ENCODE data around the gene TP53RK.

Gene TP53RK

DNA sequence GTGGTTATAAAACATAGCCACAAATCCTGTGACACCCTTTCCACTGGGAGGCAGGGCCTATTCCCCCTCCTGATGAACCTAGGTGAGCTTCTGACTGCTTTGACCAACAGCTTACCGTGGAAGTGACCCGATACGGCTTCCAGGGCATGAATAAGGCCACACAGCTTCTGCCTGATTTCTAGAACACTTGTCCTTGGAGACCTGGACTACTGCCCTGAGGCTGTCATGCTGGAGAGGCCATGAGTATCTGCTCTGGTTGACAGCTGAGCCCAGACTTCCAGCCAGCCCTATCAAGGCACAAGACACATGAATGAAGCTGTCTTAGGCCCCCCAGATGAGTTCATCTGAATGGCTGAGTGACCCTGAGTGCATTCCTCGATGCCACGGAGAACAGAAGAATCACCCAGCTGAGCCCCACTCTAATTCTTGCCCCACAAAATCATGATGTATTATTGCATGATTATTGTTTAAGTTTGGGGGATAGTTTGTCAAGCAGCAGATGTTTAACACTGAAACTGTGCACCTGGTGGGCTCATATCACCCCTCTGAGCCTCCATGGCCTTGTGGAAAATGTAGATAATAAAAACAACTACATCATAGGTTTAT lies 16.6 kb downstream of the TP53RK start:
- Mint-ChIP-seq H3K27ac (no peak overlapping the region), H3K4me1 (peaks cover 13% of the 10 kb centered on the region), H3K36me3 (ENCODE audit: low read depth) (peaks cover 21% of the 10 kb centered on the region), H3K4me3 (no peak overlapping the region), H3K27me3 (ENCODE audit: low read depth) (no peaks in the 10 kb centered on the region), H3K9me3 (peaks cover 13% of the 10 kb centered on the region)
- TF ChIP-seq, protein P1, sequence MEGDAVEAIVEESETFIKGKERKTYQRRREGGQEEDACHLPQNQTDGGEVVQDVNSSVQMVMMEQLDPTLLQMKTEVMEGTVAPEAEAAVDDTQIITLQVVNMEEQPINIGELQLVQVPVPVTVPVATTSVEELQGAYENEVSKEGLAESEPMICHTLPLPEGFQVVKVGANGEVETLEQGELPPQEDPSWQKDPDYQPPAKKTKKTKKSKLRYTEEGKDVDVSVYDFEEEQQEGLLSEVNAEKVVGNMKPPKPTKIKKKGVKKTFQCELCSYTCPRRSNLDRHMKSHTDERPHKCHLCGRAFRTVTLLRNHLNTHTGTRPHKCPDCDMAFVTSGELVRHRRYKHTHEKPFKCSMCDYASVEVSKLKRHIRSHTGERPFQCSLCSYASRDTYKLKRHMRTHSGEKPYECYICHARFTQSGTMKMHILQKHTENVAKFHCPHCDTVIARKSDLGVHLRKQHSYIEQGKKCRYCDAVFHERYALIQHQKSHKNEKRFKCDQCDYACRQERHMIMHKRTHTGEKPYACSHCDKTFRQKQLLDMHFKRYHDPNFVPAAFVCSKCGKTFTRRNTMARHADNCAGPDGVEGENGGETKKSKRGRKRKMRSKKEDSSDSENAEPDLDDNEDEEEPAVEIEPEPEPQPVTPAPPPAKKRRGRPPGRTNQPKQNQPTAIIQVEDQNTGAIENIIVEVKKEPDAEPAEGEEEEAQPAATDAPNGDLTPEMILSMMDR (IDR thresholded peaks at IDR 0.05; ENCODE audit: unreplicated experiment in 3 of 3), result no peak

DNA sequence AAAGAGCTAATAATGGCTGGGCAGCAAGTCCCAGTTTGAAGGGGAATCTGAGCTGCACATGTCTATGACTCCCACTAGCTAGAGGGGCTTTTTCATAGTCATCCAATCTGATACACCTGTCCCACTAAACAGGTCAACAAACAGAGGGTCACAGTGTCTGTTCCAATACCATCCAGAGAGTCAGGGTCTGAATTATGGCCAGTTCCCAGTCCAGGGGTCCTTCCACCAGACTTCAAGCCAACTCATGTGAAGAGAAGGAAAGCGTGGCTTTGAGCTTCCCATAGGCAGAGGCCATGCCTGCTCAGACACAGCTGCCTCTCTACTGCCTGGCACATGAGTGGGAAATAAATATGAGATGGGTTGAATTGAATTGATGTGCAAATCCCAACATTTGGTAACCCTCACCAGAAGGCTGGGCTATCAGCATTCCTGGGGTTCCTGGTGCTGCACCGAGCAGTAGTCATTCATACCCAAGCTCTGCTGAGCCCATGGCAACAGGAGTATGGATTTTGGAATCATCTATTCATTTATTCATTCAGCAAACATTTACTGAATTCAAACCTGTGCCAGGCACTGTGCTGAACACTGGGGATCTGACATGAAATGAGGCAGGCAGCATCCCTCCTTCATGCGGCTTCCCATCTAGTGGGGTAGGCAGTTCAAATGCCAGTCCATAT lies 17.2 kb downstream of the TP53RK start:
- Mint-ChIP-seq H3K4me3 (no peak overlapping the region), H3K27ac (no peak overlapping the region), H3K36me3 (ENCODE audit: low read depth) (peaks cover 21% of the 10 kb centered on the region), H3K9me3 (peaks cover 13% of the 10 kb centered on the region), H3K27me3 (ENCODE audit: low read depth) (no peaks in the 10 kb centered on the region), H3K4me1 (peaks cover 13% of the 10 kb centered on the region)
- TF ChIP-seq, protein P1 (IDR thresholded peaks at IDR 0.05; ENCODE audit: unreplicated experiment in 3 of 3), result no peak

DNA sequence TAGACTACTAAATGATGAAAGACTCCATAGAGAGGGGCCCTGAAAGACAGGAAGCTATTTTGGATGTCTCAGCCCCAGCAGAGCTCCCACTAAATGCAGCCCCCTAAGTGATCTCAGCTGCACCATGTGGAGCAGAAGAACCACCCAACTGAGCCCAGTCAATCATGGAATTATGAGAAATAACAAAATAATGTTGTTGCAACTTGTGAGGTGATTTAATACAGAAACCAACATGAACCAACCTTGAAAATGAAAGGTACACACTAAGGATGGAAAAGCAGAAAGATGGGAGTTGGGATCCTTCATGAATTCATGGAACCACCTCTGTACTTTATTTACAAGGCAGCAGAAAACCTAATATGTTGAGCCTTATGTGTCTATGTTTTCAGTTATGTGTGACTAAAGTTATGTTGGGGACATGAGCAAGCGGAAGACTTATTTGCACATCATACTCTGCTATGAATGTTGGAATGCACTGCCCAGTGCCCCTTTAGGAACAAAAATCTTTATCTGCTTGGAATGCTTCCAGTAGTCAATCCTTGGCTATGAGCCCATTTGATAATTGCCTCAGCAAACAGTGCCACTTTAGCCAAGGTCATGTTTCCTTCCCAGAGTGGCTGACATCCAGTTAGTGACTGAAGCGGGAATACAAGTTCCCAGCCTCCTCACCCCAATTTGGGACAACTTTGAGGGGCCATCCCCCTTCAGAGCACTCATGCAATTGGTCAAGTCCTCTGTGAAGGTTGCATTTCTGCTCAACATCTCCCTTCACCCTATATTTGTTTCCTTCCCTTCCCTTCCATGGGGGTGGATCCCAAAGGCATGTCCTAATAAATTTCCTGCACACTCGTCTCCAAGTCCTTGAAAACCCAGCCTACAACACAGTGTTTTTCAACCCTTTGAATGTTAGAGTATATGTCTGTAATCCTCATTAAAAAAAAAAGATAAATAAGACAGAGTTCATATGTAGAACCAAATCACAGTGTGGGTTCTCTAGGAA lies 18.4 kb downstream of the TP53RK start:
- no peaks in the 10 kb centered on the region for H3K27me3 Mint-ChIP-seq (ENCODE audit: low read depth)
- peaks cover 13% of the 10 kb centered on the region for H3K9me3 Mint-ChIP-seq
- peaks cover 21% of the 10 kb centered on the region for H3K36me3 Mint-ChIP-seq (ENCODE audit: low read depth)
- H3K4me3 Mint-ChIP-seq, result no peak overlapping the region
- H3K27ac Mint-ChIP-seq, result no peak overlapping the region
- TF ChIP-seq, protein P1 (IDR thresholded peaks at IDR 0.05; ENCODE audit: unreplicated experiment in 3 of 3), result no peak
- peaks cover 13% of the 10 kb centered on the region for H3K4me1 Mint-ChIP-seq

DNA sequence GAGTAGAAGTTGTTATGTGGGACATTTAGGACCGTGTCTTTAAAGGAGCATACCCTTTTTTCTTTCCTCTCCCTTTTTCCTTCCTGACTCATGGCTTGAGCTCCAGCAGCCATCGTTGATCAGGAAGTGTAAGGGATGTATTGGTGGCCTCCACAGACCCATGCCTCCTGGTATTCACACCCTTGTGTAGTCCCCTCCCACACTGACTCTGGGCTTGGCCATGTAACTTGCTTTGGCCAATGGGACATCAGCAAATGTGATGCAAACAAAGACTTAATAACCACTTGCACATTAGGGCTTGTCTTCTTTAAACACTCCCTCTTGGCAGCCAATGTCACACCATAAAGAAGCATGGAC lies 19.0 kb downstream of the TP53RK start:
- Mint-ChIP-seq H3K27me3 (ENCODE audit: low read depth) (no peaks in the 10 kb centered on the region), H3K36me3 (ENCODE audit: low read depth) (peaks cover 21% of the 10 kb centered on the region), H3K27ac (no peak overlapping the region), H3K4me1 (peaks cover 13% of the 10 kb centered on the region), H3K4me3 (no peak overlapping the region), H3K9me3 (peaks cover 13% of the 10 kb centered on the region)
- TF ChIP-seq, protein P1 (IDR thresholded peaks at IDR 0.05; ENCODE audit: unreplicated experiment in 3 of 3), result no peak

DNA sequence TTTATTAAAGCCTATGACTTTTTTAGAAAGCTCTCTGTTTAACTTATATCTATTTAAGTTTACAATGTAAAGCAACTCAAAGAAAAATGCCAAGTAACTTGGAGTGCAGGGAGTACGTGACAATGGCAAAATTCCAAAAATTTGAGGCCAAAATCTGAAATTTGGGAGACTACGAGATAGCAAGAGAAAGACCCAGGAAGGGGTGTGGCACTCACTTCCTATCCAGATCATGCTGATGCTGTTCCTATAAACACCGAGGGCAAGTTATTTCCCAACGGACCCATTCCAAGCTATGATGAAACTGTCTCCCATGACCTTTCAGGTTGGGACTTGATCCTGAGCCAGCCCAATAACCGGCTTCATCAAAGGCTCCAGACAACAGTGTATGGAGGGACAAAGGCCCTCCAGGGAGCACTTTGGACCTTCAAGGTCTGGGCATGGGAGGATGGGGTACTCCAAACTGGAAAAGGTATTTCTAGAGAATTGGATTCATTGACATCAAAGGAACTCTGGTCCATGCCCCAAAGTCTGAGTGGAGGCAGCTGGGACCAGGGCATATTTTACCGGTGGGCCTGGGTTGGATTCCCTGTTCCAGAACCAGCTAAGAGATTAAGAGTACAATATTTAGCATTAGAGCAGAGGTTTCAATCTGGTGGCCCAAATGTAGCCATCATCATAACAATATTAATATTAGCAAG lies 22.3 kb downstream of the TP53RK start:
- TF ChIP-seq, protein P1 (IDR thresholded peaks at IDR 0.05; ENCODE audit: unreplicated experiment in 3 of 3), result no peak
- H3K36me3 Mint-ChIP-seq (ENCODE audit: low read depth), result peaks cover 20% of the 10 kb centered on the region
- H3K4me3 Mint-ChIP-seq, result no peak overlapping the region
- no peak overlapping the region for H3K27ac Mint-ChIP-seq
- H3K27me3 Mint-ChIP-seq (ENCODE audit: low read depth), result peaks cover 4% of the 10 kb centered on the region
- H3K4me1 Mint-ChIP-seq, result no peaks in the 10 kb centered on the region
- peaks cover 11% of the 10 kb centered on the region for H3K9me3 Mint-ChIP-seq
